Vagina (tissue), 2 donors: Measurements from ENCODE around the gene TSC1.

Source experiments
- POLR2A ChIP-seq, 2 donors: fragments of 450-650 bp; IDR thresholded peaks; one replicate each; pipeline ENCODE4 v1.6.1; 2017; ENCODE audit warnings: antibody characterized with exemption in 2 of 2, mild to moderate bottlenecking in 2 of 2, moderate library complexity in 2 of 2
- POLR2AphosphoS5 ChIP-seq, 2 donors: sonication (generic); formaldehyde crosslinking; IDR thresholded peaks; one replicate each; pipeline ENCODE4 v1.9.0; 2017; ENCODE audit warnings: antibody characterized with exemption in 2 of 2, mild to moderate bottlenecking in 2 of 2, low read depth in 1 of 2; ENCODE audit not compliant: insufficient read depth in 1 of 2
- TF ChIP-seq, protein P1 (sequence below), 3 experiments: fragments of 450-650 bp in 2 of 3; fragments of 200-600 bp in 1 of 3; sonication (generic) in 1 of 3; IDR thresholded peaks; one replicate each; pipeline ENCODE4 v1.5.1; 2017 to 2019; ENCODE audit warnings: antibody characterized with exemption in 3 of 3, mild to moderate bottlenecking in 2 of 3, moderate library complexity in 2 of 3

DNA sequence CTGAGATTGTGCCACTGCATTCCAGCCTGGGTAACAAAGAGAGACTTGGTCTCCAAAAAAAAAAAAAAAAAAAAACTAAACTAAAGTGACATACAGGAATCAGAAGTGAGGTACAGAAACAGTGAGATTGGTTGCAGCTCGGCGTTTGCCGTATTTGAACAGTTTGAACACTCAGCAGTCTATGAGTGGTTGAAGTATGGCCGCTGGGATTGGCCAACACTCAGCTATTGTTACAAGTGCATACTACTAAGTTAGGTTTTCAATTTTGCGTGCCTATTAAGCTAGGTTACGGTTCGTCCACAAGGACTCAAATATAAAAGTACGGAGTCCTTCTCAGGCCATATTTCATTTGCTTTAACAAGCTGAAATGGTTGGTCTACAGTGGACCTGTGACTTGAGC is 3.3 kb upstream of the TSC1 start:
- TF ChIP-seq POLR2AphosphoS5 (IDR thresholded peaks at IDR 0.05; ENCODE audit: insufficient read depth in 1 of 2, low read depth in 1 of 2): no peak
- TF ChIP-seq, protein P1, sequence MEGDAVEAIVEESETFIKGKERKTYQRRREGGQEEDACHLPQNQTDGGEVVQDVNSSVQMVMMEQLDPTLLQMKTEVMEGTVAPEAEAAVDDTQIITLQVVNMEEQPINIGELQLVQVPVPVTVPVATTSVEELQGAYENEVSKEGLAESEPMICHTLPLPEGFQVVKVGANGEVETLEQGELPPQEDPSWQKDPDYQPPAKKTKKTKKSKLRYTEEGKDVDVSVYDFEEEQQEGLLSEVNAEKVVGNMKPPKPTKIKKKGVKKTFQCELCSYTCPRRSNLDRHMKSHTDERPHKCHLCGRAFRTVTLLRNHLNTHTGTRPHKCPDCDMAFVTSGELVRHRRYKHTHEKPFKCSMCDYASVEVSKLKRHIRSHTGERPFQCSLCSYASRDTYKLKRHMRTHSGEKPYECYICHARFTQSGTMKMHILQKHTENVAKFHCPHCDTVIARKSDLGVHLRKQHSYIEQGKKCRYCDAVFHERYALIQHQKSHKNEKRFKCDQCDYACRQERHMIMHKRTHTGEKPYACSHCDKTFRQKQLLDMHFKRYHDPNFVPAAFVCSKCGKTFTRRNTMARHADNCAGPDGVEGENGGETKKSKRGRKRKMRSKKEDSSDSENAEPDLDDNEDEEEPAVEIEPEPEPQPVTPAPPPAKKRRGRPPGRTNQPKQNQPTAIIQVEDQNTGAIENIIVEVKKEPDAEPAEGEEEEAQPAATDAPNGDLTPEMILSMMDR (IDR thresholded peaks at IDR 0.05): no peak
- no peak for TF ChIP-seq POLR2A (IDR thresholded peaks at IDR 0.05)
